Endothelial cell of umbilical vein (primary cell): ENCODE measurements around the gene ARSJ.

Source experiments
- EZH2 ChIP-seq: IDR thresholded peaks from 2 replicates; pipeline ENCODE4 v1.6.1; 2012; ENCODE audit warnings: borderline replicate concordance, low read depth, mild to moderate bottlenecking, moderate library complexity, low read length, inconsistent platforms; ENCODE audit not compliant: severe bottlenecking
- JUN ChIP-seq: IDR thresholded peaks from 2 replicates; pipeline ENCODE4 v1.6.1; 2011; ENCODE audit warnings: borderline replicate concordance, low read depth; ENCODE audit not compliant: insufficient read length, insufficient read depth
- POLR2A ChIP-seq: IDR thresholded peaks from 2 replicates; pipeline ENCODE4 v1.6.1; 2012; ENCODE audit warnings: low read depth, mild to moderate bottlenecking, control low read depth, low read length
- TF ChIP-seq, protein P1 (sequence below), 2 donors: IDR thresholded peaks; 1 replicate in 1 of 2; 2 replicates in 1 of 2; pipeline ENCODE4 v1.5.1; 2011; ENCODE audit warnings: low read length in 2 of 2, mild to moderate bottlenecking in 2 of 2, moderate library complexity in 2 of 2, control low read depth in 1 of 2, inconsistent platforms in 1 of 2, low read depth in 1 of 2; ENCODE audit not compliant: insufficient read depth in 1 of 2; ENCODE audit errors: extremely low read depth in 1 of 2

DNA sequence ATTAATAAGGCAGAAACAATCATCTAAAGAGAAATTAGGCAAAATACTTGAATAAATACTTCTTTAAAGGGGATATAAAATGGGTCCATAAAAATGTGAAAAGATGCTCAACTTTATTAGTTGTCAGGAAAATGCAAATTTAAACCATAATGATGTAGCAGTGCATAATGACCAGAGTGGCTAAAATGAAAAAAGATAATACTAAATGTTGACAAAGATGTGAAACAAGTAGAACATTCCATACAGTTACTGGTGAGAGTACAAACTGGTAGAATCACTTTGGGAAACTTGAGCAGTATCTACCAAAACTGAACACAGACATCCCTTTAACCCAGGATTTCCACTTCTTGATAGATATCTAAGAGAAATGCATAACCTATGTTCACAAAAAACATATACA lies 5.0 kb downstream of the ARSJ start:
- TF ChIP-seq, protein P1, sequence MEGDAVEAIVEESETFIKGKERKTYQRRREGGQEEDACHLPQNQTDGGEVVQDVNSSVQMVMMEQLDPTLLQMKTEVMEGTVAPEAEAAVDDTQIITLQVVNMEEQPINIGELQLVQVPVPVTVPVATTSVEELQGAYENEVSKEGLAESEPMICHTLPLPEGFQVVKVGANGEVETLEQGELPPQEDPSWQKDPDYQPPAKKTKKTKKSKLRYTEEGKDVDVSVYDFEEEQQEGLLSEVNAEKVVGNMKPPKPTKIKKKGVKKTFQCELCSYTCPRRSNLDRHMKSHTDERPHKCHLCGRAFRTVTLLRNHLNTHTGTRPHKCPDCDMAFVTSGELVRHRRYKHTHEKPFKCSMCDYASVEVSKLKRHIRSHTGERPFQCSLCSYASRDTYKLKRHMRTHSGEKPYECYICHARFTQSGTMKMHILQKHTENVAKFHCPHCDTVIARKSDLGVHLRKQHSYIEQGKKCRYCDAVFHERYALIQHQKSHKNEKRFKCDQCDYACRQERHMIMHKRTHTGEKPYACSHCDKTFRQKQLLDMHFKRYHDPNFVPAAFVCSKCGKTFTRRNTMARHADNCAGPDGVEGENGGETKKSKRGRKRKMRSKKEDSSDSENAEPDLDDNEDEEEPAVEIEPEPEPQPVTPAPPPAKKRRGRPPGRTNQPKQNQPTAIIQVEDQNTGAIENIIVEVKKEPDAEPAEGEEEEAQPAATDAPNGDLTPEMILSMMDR (IDR thresholded peaks at IDR 0.05; ENCODE audit: extremely low read depth in 1 of 2, insufficient read depth in 1 of 2, low read depth in 1 of 2, low read length in 2 of 2): no peak
- TF ChIP-seq POLR2A (no peak), JUN (no peak), EZH2 (no peak)
